HepG2 (cell line): ENCODE measurements around the gene PGAP3. TPM values are rescaled to one million over a fixed set of nuclear protein-coding genes. Genes with fewer than 3 reads are reported as not detected.
A peak's percentile ranks its signal among the peaks of the same experiment; 100 is the strongest.

Source experiments
- AKAP8 ChIP-seq: sonication (generic); formaldehyde crosslinking; IDR thresholded peaks from 2 replicates; pipeline ENCODE4 v1.5.1; 2020; ENCODE audit warnings: mild to moderate bottlenecking, missing genetic modification reagents
- ELF1 ChIP-seq: sonication (generic); formaldehyde crosslinking; IDR thresholded peaks from 2 replicates; pipeline ENCODE4 v1.4.0; 2020; ENCODE audit warnings: missing genetic modification reagents
- FOXA1 ChIP-seq, 2 experiments: fragments of 450-650 bp in 1 of 2; sonication (generic) in 1 of 2; formaldehyde crosslinking in 1 of 2; IDR thresholded peaks; 2 replicates each; pipeline versions ENCODE4 v1.4.0 to v1.6.1; 2016 to 2020; ENCODE audit warnings: missing genetic modification reagents in 1 of 2
- FOXP1 ChIP-seq, 2 experiments: fragments of 450-650 bp in 1 of 2; IDR thresholded peaks; 2 replicates each; pipeline ENCODE4 v1.6.1; 2017 to 2018; ENCODE audit warnings: antibody characterized with exemption in 1 of 2
- GABPA ChIP-seq, 2 experiments: IDR thresholded peaks; 2 replicates each; pipeline ENCODE4 v1.6.1; 2011 to 2016; ENCODE audit warnings: low read depth in 2 of 2, low read length in 1 of 2, missing biosample characterization in 1 of 2, missing genetic modification characterization in 1 of 2
- HMG20B ChIP-seq: conservative IDR thresholded peaks from 2 replicates; pipeline ENCODE4 v1.6.1; 2016; ENCODE audit warnings: missing genetic modification reagents, missing compliant biosample characterization
- HOXA3 ChIP-seq: sonication (generic); formaldehyde crosslinking; IDR thresholded peaks from 2 replicates; pipeline ENCODE4 v1.5.0; 2020; ENCODE audit warnings: missing genetic modification reagents
- KDM2A ChIP-seq: sonication (generic); formaldehyde crosslinking; IDR thresholded peaks from 2 replicates; pipeline ENCODE4 v1.4.0; 2020; ENCODE audit warnings: low read depth, missing genetic modification reagents, borderline replicate concordance
- KDM5B ChIP-seq: sonication (generic); formaldehyde crosslinking; IDR thresholded peaks from 2 replicates; pipeline ENCODE4 v1.4.0; 2020; ENCODE audit warnings: missing genetic modification reagents, mild to moderate bottlenecking, borderline replicate concordance
- MIER2 ChIP-seq: IDR thresholded peaks from 2 replicates; pipeline ENCODE4 v1.6.1; 2016; ENCODE audit warnings: missing biosample characterization, missing genetic modification reagents
- RXRA ChIP-seq: sonication (generic); formaldehyde crosslinking; IDR thresholded peaks from 2 replicates; pipeline ENCODE4 v1.5.1; 2020; ENCODE audit warnings: missing genetic modification reagents
- RXRB ChIP-seq: IDR thresholded peaks from 2 replicates; pipeline ENCODE4 v1.6.1; 2016; ENCODE audit warnings: borderline replicate concordance, missing genetic modification reagents, missing compliant biosample characterization
- ZMYM2 ChIP-seq: sonication (generic); formaldehyde crosslinking; IDR thresholded peaks from 2 replicates; pipeline ENCODE4 v1.8.0; 2022; ENCODE audit warnings: mild to moderate bottlenecking, missing genetic modification reagents
- ZNF143 ChIP-seq: sonication (generic); formaldehyde crosslinking; IDR thresholded peaks from 2 replicates; pipeline ENCODE4 v1.4.0; 2020; ENCODE audit warnings: missing genetic modification reagents
- ZNF263 ChIP-seq: sonication (generic); formaldehyde crosslinking; IDR thresholded peaks from 2 replicates; pipeline ENCODE4 v1.4.0; 2020; ENCODE audit warnings: missing genetic modification reagents
- ZNF468 ChIP-seq: sonication (generic); formaldehyde crosslinking; IDR thresholded peaks from 2 replicates; pipeline ENCODE4 v1.8.0; 2022; ENCODE audit warnings: mild to moderate bottlenecking, moderate library complexity, missing genetic modification reagents
- ZNF567 ChIP-seq: sonication (generic); formaldehyde crosslinking; IDR thresholded peaks from 2 replicates; pipeline ENCODE4 v1.8.1; 2023; ENCODE audit warnings: mild to moderate bottlenecking, missing genetic modification reagents, borderline replicate concordance
- ZNF75D ChIP-seq: sonication (generic); formaldehyde crosslinking; IDR thresholded peaks from 2 replicates; pipeline ENCODE4 v1.8.1; 2023; ENCODE audit warnings: missing genetic modification reagents, mild to moderate bottlenecking, borderline replicate concordance
- polyA plus RNA-seq, 8 experiments: library from polyadenylated mRNA; depleted of rRNA in 3 of 8; stranded (reverse) in 7 of 8; unstranded in 1 of 8; fragments of >200 nt; fragmentation: Illumina TruSeq in 4 of 8; extraction: Trizol in 4 of 8; gene quantifications; 2 replicates each; pipeline versions ENCODE4 v1.2.1 to v1.2.3, GENCODE V29; 2011 to 2016; ENCODE audit warnings: low read depth in 4 of 8, missing spikeins in 1 of 8, mixed read lengths in 1 of 8; ENCODE audit not compliant: insufficient read depth in 1 of 8
- total RNA-seq, 5 experiments: library from RNA; depleted of rRNA; stranded (reverse); fragments of >200 nt; fragmentation: Illumina TruSeq; extraction: Trizol; gene quantifications; 2 replicates each; pipeline ENCODE4 v1.2.3, GENCODE V29; 2016; ENCODE audit warnings: low read depth in 1 of 5
- TF ChIP-seq, protein P1 (sequence below): IDR thresholded peaks from 2 replicates; pipeline ENCODE4 v1.6.1; 2016; ENCODE audit warnings: missing genetic modification reagents, missing compliant biosample characterization
- TF ChIP-seq, protein P2 (sequence below): sonication (generic); formaldehyde crosslinking; IDR thresholded peaks from 2 replicates; pipeline ENCODE4 v1.4.0; 2020; ENCODE audit warnings: missing genetic modification reagents
- TF ChIP-seq, protein P3 (sequence below): sonication (generic); formaldehyde crosslinking; IDR thresholded peaks from 2 replicates; pipeline ENCODE4 v1.5.0; 2020; ENCODE audit warnings: mild to moderate bottlenecking, low read depth, missing genetic modification reagents, borderline replicate concordance
- TF ChIP-seq, protein P4 (sequence below): IDR thresholded peaks from 2 replicates; pipeline ENCODE4 v1.6.1; 2012; ENCODE audit warnings: low read depth, low read length, improper control_type of control experiment
- TF ChIP-seq, protein P5 (sequence below): sonication (generic); formaldehyde crosslinking; IDR thresholded peaks from 2 replicates; pipeline ENCODE4 v1.8.0; 2022; ENCODE audit warnings: mild to moderate bottlenecking, missing genetic modification reagents

The PGAP3 gene
- total and polyA plus RNA-seq, 2 of the 13 experiments (the other 11 are each of a cell fraction or from before 2014, with no cell fraction given): 11.9 to 14.6 TPM

DNA sequence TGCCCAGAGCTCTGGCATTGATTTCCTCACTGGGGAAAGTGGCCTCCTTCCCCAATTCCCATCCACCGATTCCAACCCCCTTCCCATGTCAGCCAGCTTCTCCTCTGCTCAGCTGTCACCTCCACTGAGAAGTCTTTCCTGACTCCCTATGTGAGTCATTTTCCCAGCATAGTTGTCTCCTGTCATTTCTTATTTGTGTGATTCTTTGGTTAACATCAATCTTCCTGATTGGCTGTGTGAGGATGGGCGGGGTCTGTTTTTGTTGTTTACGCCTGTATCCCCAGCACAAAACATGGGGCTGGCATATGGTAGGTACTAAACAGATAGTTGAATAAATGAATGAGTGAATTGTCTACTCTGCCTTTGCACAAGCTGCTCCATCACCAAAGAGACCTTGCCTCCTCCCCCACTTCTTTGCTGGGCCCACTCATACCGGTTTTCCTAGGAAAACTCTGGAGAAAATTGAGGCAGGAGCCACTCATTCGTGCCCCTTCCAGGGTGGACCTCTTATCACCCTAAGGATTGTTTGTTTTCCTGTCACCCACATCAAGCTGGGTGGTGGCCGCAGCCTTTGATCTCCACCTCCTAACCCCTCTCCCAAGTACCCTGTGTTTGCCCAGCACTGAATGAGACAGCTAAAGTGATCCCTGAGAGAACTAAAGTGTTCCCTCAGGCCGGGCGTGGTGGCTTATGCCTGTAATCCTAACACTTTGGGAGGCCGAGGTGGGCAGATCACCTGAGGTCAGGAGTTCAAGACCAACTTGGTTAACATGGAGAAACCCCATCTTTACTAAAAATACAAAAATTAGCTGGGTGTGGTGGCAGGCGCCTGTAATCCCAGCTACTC is 48.7 kb upstream of the PGAP3 start (continued):
- TF ChIP-seq, protein P1, sequence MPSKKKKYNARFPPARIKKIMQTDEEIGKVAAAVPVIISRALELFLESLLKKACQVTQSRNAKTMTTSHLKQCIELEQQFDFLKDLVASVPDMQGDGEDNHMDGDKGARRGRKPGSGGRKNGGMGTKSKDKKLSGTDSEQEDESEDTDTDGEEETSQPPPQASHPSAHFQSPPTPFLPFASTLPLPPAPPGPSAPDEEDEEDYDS (CRISPR knock-in tag): peak; percentile 11; the same call in 1 of the 2 replicates
- peak; percentile 98 for TF ChIP-seq HMG20B (CRISPR knock-in tag)
- peak; percentile 88 for TF ChIP-seq RXRB
- peak; percentile 36; the same call in 1 of the 2 replicates for TF ChIP-seq ZNF75D
- TF ChIP-seq, protein P2, sequence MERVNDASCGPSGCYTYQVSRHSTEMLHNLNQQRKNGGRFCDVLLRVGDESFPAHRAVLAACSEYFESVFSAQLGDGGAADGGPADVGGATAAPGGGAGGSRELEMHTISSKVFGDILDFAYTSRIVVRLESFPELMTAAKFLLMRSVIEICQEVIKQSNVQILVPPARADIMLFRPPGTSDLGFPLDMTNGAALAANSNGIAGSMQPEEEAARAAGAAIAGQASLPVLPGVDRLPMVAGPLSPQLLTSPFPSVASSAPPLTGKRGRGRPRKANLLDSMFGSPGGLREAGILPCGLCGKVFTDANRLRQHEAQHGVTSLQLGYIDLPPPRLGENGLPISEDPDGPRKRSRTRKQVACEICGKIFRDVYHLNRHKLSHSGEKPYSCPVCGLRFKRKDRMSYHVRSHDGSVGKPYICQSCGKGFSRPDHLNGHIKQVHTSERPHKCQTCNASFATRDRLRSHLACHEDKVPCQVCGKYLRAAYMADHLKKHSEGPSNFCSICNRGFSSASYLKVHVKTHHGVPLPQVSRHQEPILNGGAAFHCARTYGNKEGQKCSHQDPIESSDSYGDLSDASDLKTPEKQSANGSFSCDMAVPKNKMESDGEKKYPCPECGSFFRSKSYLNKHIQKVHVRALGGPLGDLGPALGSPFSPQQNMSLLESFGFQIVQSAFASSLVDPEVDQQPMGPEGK (CRISPR knock-in tag): peak; percentile 92
- TF ChIP-seq KDM2A (CRISPR knock-in tag): 0 out of 2 replicates have a peak, but pooled peaks have one; percentile 20
- peak; percentile 96 for TF ChIP-seq ZNF263 (CRISPR knock-in tag)
- no peak for TF ChIP-seq FOXA1 (IDR thresholded peaks at IDR 0.05)
- TF ChIP-seq FOXA1 (CRISPR knock-in tag; IDR thresholded peaks at IDR 0.05): peak; percentile 92
- TF ChIP-seq, protein P3, sequence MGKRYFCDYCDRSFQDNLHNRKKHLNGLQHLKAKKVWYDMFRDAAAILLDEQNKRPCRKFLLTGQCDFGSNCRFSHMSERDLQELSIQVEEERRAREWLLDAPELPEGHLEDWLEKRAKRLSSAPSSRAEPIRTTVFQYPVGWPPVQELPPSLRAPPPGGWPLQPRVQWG (CRISPR knock-in tag): no peak
- TF ChIP-seq ZNF468 (CRISPR knock-in tag): no peak
- TF ChIP-seq, protein P4, sequence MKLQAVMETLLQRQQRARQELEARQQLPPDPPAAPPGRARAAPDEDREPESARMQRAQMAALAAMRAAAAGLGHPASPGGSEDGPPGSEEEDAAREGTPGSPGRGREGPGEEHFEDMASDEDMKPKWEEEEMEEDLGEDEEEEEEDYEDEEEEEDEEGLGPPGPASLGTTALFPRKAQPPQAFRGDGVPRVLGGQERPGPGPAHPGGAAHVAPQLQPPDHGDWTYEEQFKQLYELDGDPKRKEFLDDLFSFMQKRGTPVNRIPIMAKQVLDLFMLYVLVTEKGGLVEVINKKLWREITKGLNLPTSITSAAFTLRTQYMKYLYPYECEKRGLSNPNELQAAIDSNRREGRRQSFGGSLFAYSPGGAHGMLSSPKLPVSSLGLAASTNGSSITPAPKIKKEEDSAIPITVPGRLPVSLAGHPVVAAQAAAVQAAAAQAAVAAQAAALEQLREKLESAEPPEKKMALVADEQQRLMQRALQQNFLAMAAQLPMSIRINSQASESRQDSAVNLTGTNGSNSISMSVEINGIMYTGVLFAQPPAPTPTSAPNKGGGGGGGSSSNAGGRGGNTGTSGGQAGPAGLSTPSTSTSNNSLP: no peak
- no peak; the same call in 1 of the 2 replicates for TF ChIP-seq KDM5B
- TF ChIP-seq AKAP8 (CRISPR knock-in tag): no peak; the same call in 1 of the 2 replicates
- no peak for TF ChIP-seq ZNF567
- TF ChIP-seq RXRA (CRISPR knock-in tag): peak; percentile 97
- TF ChIP-seq ELF1: peak; percentile 40; the same call in 1 of the 2 replicates
- 0 out of 2 replicates have a peak, but pooled peaks have one; percentile 22 for TF ChIP-seq MIER2 (CRISPR knock-in tag)
- TF ChIP-seq GABPA (IDR thresholded peaks at IDR 0.05; ENCODE audit: low read depth, low read length): no peak
- peak; percentile 29; the same call in 1 of the 2 replicates for TF ChIP-seq GABPA (CRISPR knock-in tag; IDR thresholded peaks at IDR 0.05; ENCODE audit: low read depth)
- TF ChIP-seq FOXP1 (IDR thresholded peaks at IDR 0.05): no peak
- peak; percentile 95 for TF ChIP-seq FOXP1 (CRISPR knock-in tag; IDR thresholded peaks at IDR 0.05)
- TF ChIP-seq ZMYM2 (CRISPR knock-in tag): no peak
- TF ChIP-seq, protein P5, sequence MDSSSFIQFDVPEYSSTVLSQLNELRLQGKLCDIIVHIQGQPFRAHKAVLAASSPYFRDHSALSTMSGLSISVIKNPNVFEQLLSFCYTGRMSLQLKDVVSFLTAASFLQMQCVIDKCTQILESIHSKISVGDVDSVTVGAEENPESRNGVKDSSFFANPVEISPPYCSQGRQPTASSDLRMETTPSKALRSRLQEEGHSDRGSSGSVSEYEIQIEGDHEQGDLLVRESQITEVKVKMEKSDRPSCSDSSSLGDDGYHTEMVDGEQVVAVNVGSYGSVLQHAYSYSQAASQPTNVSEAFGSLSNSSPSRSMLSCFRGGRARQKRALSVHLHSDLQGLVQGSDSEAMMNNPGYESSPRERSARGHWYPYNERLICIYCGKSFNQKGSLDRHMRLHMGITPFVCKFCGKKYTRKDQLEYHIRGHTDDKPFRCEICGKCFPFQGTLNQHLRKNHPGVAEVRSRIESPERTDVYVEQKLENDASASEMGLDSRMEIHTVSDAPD (CRISPR knock-in tag): 0 out of 2 replicates have a peak, but pooled peaks have one; percentile 31
- TF ChIP-seq HOXA3: peak; percentile 34; the same call in 1 of the 2 replicates
- 0 out of 2 replicates have a peak, but pooled peaks have one; percentile 35 for TF ChIP-seq ZNF143
